Inflammatory macrophage (primary cell): ENCODE measurements around the gene PDE6C.
"Not testable (repeated sequence)": the region's sequence is repeated elsewhere in the genome, so short reads cannot be mapped to it uniquely, and the experiment has no call there.

ENCODE experiments used
- DNase-seq, 2 donors: peaks; one replicate each; pipeline ENCODE4 v3.0.0-alpha.2; 2020 to 2022

PDE6C gene

DNA sequence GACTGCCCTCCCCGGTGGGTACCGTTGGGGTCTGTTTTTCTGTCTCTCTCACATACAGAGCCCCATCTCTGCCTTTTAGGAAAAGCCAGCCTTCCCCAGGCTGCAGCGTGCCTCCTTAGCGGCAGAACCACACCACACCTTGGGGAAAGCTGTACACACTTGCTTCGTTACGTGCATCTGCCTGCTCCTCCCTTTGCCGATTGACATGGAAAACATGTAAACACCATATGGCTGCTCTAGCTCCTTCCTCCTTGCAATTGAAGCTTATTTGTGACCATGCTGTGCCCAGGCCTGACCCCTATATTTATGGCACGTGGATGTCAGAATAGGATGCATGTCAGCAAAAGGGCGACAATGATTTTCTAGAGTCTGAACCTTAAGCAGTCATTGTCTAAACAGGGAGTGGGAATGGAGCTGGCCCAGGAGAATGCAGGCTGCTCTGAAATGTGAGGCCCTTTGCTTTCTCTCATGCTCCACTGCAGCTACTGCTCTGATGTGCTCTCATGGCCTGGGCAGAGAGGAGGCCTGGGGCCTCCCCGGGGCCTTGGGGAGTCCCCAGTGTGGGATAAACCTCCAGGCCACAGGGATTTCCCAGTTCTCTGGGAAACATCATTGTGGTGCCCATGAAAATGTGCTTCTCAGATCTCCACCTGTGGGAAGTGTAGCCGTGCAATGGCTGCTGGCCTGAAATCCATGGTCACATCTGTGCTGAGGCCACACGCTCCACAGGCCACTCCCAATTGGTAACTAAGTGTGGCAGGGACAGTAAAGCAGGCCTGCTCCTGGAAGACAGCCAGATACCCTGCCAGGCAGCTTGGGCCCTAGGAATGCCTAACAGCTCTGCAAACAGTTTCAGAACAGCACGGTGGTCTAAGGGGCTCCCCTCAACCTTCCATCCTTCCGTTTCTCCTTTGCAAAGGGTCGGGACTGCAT, 18.6 kb downstream of the PDE6C start:
- DNase-seq, result no peak

GRCh38 chr10:93639791-93640190, 27.5 kb downstream of the PDE6C start:
- DNase-seq, result no peak

DNA sequence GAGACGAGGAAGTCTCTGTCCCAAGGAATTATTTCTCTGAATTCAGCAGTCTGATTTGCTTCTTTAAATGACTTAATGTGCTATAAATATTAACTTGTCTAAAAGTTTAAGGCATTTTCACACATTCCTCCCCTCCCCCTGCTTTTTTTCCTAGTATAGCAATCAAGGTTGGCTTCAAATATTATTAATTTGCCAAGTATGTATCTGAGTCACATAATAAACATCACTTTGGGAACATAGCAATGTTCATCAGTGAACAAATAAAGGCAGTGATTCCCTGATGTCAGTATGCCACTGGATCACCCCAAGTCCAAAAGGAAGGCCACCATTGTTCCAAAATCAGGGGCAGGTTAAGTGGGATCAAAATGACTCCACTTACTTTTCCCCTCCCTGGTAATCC, 40.5 kb downstream of the PDE6C start:
- no peak for DNase-seq

DNA sequence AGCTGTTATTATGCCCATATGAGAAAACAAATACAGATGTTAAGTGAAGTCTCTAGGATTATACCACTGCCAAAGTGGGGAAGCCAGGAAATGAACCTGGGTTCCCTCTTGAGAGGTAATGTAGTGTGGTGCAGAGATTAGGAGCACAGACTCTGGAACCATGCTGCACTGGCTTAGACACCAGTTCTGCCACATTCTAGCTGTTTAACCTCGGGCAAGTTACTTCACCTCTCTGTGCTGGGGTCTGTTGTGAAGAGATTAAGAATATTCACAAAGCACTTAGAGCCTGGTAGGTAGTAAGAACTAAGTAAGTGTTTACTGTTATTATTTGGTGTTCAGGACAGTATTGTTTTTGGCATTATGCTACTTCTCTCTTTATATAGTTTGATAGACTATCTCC, 41.9 kb downstream of the PDE6C start:
- DNase-seq, result no peak

- no peak for DNase-seq
These were observed 43.8 kb downstream of the PDE6C start for GRCh38 chr10:93656155-93656554.

DNA sequence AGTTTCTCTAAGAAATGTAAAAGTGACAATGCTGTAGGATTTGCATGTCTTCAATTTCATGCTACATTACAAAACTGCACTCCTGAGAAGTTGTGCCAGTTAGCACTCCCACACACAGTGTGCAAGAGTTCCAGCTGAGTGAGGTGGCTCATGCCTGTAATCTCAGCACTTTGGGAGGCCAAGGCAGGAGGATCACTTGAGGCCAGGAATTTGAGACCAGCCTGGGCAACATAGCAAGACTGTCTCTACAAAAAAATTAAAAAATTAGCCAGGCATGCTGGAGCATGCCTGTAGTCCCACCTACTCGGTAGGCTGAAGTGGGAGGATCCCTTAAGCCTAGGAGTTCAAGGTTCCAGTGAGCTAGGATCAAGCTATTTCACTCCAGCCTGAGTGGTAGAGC, 45.4 kb downstream of the PDE6C start:
- peak; percentile 8 to 14 for DNase-seq

DNA sequence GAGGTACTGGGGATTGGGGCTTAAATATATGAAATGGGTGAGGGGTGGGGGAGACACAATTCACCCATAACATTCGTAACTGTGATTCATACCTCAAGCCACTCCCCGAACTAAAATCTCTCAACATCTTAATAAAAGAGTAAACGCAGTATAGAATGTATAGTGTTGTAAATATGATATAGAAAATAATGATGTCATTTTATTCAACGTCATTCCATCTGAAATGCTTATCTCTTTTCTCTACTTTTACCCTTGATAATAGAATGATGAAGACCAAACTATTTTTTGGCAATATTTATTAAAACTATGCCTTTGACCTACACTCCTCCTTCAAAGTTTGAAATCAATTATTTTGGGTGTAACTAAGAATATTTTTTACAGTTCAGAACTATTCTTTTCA, 53.7 kb downstream of the PDE6C start:
- DNase-seq, result no peak

GRCh38 chr10:93667795-93668194, 55.5 kb downstream of the PDE6C start:
- DNase-seq, result no peak

DNA sequence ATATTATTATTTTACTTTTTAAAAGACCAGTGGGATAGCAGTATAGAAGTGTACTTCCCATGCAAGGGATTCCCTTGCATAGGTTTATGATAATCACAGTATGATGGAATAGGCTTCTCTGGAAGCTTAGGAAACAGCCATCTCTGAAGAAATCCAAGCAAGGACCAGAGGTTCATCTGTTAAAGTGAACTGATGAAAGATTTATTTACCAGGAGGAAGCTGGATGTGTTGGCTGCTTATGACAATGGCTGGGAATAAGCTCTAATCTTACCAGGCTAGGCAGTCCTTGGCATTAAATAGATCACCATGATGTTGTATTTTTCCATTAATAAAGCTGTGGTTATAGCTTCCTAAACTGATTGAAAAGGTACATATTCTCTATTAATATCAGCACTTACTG, 58.0 kb downstream of the PDE6C start:
- no peak for DNase-seq

- no peak for DNase-seq
These were observed 58.7 kb downstream of the PDE6C start for GRCh38 chr10:93671042-93671441.

GRCh38 chr10:93672022-93672678, 59.8 kb downstream of the PDE6C start:
- no peak for DNase-seq

- DNase-seq, result no peak
These were observed 60.6 kb downstream of the PDE6C start for GRCh38 chr10:93672890-93673289.

GRCh38 chr10:93673791-93674190, 61.5 kb downstream of the PDE6C start:
- DNase-seq, result no peak

DNA sequence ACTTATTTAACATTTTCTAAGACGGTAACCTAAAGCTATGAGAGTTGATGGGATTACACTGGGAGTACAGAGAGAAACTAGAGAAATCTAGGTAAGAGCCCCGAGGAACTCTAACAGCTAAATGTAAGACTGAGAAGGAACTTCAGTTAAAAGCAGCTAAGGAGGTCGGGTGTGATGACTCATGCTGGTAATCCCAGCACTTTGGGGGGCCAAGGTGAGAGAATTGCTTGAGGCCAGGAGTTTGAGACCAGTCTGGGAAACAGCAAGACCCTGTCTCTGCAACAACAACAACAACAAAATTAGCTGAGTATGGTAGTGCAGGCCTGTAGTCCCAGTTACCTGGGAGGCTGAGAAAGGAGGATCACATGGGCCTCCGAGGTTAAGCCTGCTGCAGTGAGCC, 66.0 kb downstream of the PDE6C start:
- no peak for DNase-seq

DNA sequence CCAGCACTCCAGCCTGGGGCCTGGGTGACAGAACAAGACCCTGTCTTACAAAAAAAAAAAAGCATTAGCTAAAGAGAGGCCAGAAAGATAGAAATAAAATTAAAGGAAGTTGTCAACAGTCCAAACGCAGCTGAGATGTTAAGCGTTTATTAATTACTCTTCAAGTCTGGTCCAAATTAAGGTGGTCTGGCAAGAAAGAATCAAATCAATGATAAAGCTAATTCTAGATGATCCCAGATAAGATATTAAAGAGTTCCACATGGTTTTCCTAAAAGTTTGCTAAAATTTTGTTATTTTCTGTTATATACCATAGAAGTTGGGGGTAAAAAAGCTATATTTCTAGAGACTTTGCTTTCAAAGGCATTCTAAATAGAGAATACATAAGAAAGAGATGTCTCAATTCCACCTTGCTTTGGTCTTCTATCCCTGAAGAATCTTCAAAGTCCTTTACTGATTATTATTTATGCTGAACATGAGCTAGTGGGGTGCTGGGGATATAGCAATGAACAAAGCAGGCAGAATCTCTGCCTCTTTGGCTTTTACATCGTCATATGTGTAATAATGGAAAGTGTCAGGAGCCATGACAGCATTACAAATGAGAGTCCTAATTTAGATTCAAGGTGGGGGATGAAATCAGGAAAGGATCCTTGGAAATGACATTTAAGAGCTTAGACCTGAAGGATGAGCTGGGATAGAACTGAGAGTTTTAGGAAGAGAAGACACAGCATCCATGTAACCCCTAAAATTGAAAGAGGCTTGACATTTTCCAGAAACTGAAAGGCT, 66.7 kb downstream of the PDE6C start:
- DNase-seq, result no peak

- DNase-seq, result peak; percentile 63 to 86
These were observed 68.2 kb downstream of the PDE6C start for GRCh38 chr10:93680412-93681047.

DNA sequence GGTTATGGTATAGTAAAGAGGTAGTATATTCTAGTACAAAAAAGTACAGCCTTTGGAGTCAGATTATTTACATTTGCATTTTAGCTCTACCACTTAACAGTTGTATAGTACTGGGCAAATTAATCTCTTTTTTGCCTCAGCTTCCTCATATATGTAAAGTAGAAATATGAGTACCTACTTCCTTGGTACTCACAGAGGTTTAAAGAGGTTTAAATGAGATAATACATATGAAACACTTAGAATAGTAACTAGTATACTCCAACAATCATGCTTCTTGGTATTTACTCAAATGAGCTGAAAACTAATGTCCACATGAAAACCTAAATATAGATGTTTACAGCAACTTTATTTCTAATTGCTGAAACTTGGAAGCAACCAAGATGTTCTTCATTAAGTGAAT, 75.4 kb downstream of the PDE6C start:
- DNase-seq, result no peak

DNA sequence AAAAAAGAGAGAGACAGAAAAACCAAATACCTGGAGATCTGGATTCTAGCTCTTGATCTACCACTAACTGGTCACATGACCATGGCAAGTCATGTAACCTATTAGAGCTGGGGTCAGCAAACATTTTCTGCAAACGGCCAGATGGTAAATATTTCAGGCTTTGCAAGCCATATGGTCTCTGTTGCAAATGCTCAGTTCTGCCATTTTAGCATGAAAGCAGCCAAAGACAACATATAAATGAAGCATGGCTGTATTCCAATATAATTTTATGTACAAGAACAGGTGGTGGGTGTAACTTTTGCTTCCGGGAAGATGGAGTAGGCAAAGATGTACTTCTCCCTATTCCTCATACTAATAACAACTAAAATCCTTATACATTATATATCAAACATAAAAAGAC, 83.4 kb downstream of the PDE6C start:
- no peak for DNase-seq

DNA sequence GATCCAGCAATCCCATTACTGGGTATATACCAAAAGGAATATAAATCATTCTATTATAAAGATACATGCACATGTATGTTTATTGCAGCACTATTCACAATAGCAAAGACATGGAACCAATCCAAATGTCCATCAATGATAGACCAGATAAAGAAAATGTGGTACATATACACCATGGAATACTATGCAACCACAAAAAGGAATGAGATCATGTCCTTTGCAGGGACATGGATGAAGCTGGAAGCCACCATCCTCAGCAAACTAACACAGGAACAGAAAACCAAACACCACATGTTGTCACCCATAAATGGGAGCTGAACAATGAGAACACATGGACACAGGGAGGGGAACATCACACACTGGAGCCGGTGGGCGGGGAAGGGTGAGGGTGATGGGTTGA, 84.2 kb downstream of the PDE6C start:
- DNase-seq, result not testable (repeated sequence)

GRCh38 chr10:93697207-93697606, 84.9 kb downstream of the PDE6C start:
- DNase-seq, result no peak

GRCh38 chr10:93701866-93702209, 89.5 kb downstream of the PDE6C start:
- peak; percentile 51 to 57 for DNase-seq

GRCh38 chr10:93702210-93703001, 90.1 kb downstream of the PDE6C start, which contains the start of gene FRA10AC1:
TSS of gene FRA10AC1 (minus strand) at chr10:93702592. CDS start at chr10:93700106, 2,486 bp downstream.
- peak; percentile 94 to 95 for DNase-seq
